GM19452 (cell line): ENCODE data around the gene IRS2.

Source experiments
- ATAC-seq: cut with Tn5 transposase; IDR thresholded peaks from one replicate; pipeline ENCODE4 v1.9.1; 2021; ENCODE audit not compliant: unreplicated experiment

IRS2 gene

GRCh38 chr13:109780845-109781383 is 5.5 kb downstream of the IRS2 start:
- ATAC-seq: no peak

- ATAC-seq: no peak
These were observed 6.4 kb downstream of the IRS2 start for GRCh38 chr13:109779876-109780510.

- no peak for ATAC-seq
These were observed 7.3 kb downstream of the IRS2 start for GRCh38 chr13:109779074-109779473.

- ATAC-seq: no peak
These were observed 8.3 kb downstream of the IRS2 start for GRCh38 chr13:109778102-109778542.

- no peak for ATAC-seq
These were observed 9.8 kb downstream of the IRS2 start for GRCh38 chr13:109776575-109776974.

GRCh38 chr13:109773786-109774185 is 12.6 kb downstream of the IRS2 start:
- no peak for ATAC-seq

- no peak for ATAC-seq
These were observed 13.1 kb downstream of the IRS2 start for GRCh38 chr13:109773276-109773675.

GRCh38 chr13:109771926-109772325 is 14.5 kb downstream of the IRS2 start:
- ATAC-seq: no peak

GRCh38 chr13:109770436-109770835 is 15.9 kb downstream of the IRS2 start:
- ATAC-seq: no peak

- ATAC-seq: no peak
These were observed 16.5 kb downstream of the IRS2 start for GRCh38 chr13:109769921-109770320.

GRCh38 chr13:109769275-109769674 is 17.1 kb downstream of the IRS2 start:
- ATAC-seq: no peak

GRCh38 chr13:109768616-109769015 is 17.8 kb downstream of the IRS2 start:
- no peak for ATAC-seq

GRCh38 chr13:109768176-109768575 is 18.2 kb downstream of the IRS2 start:
- no peak for ATAC-seq

GRCh38 chr13:109767023-109767422 is 19.4 kb downstream of the IRS2 start:
- no peak for ATAC-seq

GRCh38 chr13:109764470-109765291 is 21.7 kb downstream of the IRS2 start:
- ATAC-seq: no peak

GRCh38 chr13:109764045-109764444 is 22.3 kb downstream of the IRS2 start:
- no peak for ATAC-seq

GRCh38 chr13:109762791-109763190 is 23.6 kb downstream of the IRS2 start:
- no peak for ATAC-seq

- no peak for ATAC-seq
These were observed 24.7 kb downstream of the IRS2 start for GRCh38 chr13:109761695-109762094.

- ATAC-seq: no peak
These were observed 25.4 kb downstream of the IRS2 start for GRCh38 chr13:109760951-109761350.

- no peak for ATAC-seq
These were observed 26.0 kb downstream of the IRS2 start for GRCh38 chr13:109760402-109760801.

- ATAC-seq: no peak
These were observed 26.8 kb downstream of the IRS2 start for GRCh38 chr13:109759609-109760008.

- no peak for ATAC-seq
These were observed 27.4 kb downstream of the IRS2 start for GRCh38 chr13:109758937-109759480.
